ENCODE data around the gene NTMT1. TPM values are rescaled to one million over a fixed set of nuclear protein-coding genes. Genes with fewer than 3 reads are reported as not detected.

The NTMT1 gene
- total and polyA plus RNA-seq, 9 of the 15 experiments (the other 6 are each of a cell fraction or from before 2014, with no cell fraction given): 42.1 to 116 (median 74.7) TPM

GRCh38 chr9:129626625-129627284 is 792 bp downstream of the NTMT1 start:
- intact Hi-C loops (cut with micrococcal nuclease) (no loop called here), in situ Hi-C loops (cut with MboI) (no loop called here)
- H4K20me1 ChIP-seq (replicated peaks; ENCODE audit: control insufficient read depth, insufficient read depth, low read length): peaks cover 46% of the 10 kb centered on the region
- under 1% methylated on average over 20 of the region's 20 CpGs for WGBS (ENCODE audit: insufficient coverage, low coverage, missing lambda C conversion rate)
- H3K9me1 ChIP-seq (ENCODE audit: control insufficient read depth, insufficient read depth, low read length): no peaks in the 10 kb centered on the region
- ATAC-seq (peak; percentile 25), DNase-seq (ENCODE audit: extremely low read depth in 1 of 4, low spot score in 3 of 4) (no peak), FAIRE-seq (peak; percentile 62)
- peaks cover 36 to 54% of the 10 kb centered on the region in 2 experiments for H3K4me1 ChIP-seq (replicated peaks in 1 of 2; ENCODE audit: control insufficient read depth in 2 of 2, insufficient read depth in 2 of 2, low read length in 2 of 2)
- H3K9me3 ChIP-seq (replicated peaks; ENCODE audit: control insufficient read depth, insufficient read depth, low read depth, low read length): no peaks in the 10 kb centered on the region
- H3K36me3 ChIP-seq (ENCODE audit: control insufficient read depth, insufficient read depth, low read length): peaks cover 45% of the 10 kb centered on the region
- CTCF ChIA-PET (ENCODE audit: low intra/inter-chr PET ratio): no interaction called here
- peaks cover 58% of the 10 kb centered on the region for H3K79me2 ChIP-seq (ENCODE audit: control insufficient read depth, insufficient read depth, low read length)
- POLR2A ChIA-PET: interaction anchor here (0.5 to 2.4 kb wide), 8 partner anchors 10 to 619 kb away, joined by 3 to 11 read pairs (median 4); no protein-coding TSS in a partner anchor
- H3K4me3 ChIP-seq: peak overlapping the region; percentile 67
- no TSS peak for BruUV-seq (replicated peaks)
- H2AFZ ChIP-seq (ENCODE audit: low read depth, low read length): peak overlapping the region; percentile 82; the same call in 1 of the 2 replicates
- H3K9ac ChIP-seq (ENCODE audit: insufficient read depth in 1 of 2, low read depth in 2 of 2, low read length in 2 of 2): peak overlapping the region; percentile 87 to 94
- H3K4me2 ChIP-seq (ENCODE audit: insufficient read depth, low read length): peak overlapping the region; percentile 94
- no peaks in the 10 kb centered on the region for H3K27me3 ChIP-seq (ENCODE audit: control insufficient read depth in 2 of 2, insufficient read depth in 2 of 2, low read length in 2 of 2)
- H3K27ac ChIP-seq (ENCODE audit: extremely low read depth, low read depth, low read length): peak overlapping the region; percentile 87
- TF ChIP-seq E2F4 (CRISPR knock-in tag; IDR thresholded peaks at IDR 0.05; ENCODE audit: low read depth): no peak
- TF ChIP-seq CHD1 (IDR thresholded peaks at IDR 0.05; ENCODE audit: low read length): peak; percentile 71
- TF ChIP-seq CREM (IDR thresholded peaks at IDR 0.05; ENCODE audit: low read depth): 0 out of 2 replicates have a peak, but pooled peaks have one; percentile 10
- TF ChIP-seq ZNF311 (CRISPR knock-in tag; IDR thresholded peaks at IDR 0.05): no peak
- TF ChIP-seq TOE1 (IDR thresholded peaks at IDR 0.05; ENCODE audit: borderline replicate concordance): no peak
- no peak for TF ChIP-seq TOE1 (CRISPR knock-in tag; IDR thresholded peaks at IDR 0.05; ENCODE audit: borderline replicate concordance, low read depth)
- TF ChIP-seq, protein P1, sequence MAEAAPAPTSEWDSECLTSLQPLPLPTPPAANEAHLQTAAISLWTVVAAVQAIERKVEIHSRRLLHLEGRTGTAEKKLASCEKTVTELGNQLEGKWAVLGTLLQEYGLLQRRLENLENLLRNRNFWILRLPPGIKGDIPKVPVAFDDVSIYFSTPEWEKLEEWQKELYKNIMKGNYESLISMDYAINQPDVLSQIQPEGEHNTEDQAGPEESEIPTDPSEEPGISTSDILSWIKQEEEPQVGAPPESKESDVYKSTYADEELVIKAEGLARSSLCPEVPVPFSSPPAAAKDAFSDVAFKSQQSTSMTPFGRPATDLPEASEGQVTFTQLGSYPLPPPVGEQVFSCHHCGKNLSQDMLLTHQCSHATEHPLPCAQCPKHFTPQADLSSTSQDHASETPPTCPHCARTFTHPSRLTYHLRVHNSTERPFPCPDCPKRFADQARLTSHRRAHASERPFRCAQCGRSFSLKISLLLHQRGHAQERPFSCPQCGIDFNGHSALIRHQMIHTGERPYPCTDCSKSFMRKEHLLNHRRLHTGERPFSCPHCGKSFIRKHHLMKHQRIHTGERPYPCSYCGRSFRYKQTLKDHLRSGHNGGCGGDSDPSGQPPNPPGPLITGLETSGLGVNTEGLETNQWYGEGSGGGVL (CRISPR knock-in tag; IDR thresholded peaks at IDR 0.05): no peak
- peak; percentile 10 to 62; a peak in 2 of 4 replicates for TF ChIP-seq SIN3A (IDR thresholded peaks at IDR 0.05; ENCODE audit: borderline replicate concordance in 2 of 2, control insufficient read depth in 1 of 2, low read depth in 2 of 2, low read length in 2 of 2)
- no peak for TF ChIP-seq DMBX1 (CRISPR knock-in tag; IDR thresholded peaks at IDR 0.05; ENCODE audit: borderline replicate concordance)
- 0 out of 2 replicates have a peak, but pooled peaks have one; percentile 0 for TF ChIP-seq FOSL1 (tag; conservative IDR thresholded peaks at IDR 0.05)
- no peak for TF ChIP-seq ZNF717 (CRISPR knock-in tag; IDR thresholded peaks at IDR 0.05)
- TF ChIP-seq PHB (CRISPR knock-in tag; IDR thresholded peaks at IDR 0.05): no peak
- TF ChIP-seq ZNF57 (CRISPR knock-in tag; IDR thresholded peaks at IDR 0.05): no peak
- peak in 2 of 3 experiments; percentile 31 to 54 for TF ChIP-seq YY1 (IDR thresholded peaks at IDR 0.05; ENCODE audit: borderline replicate concordance in 1 of 3, control insufficient read depth in 1 of 3, extremely low read depth in 1 of 3, insufficient read depth in 3 of 3, insufficient read length in 1 of 3, insufficient replicate concordance in 2 of 3, low read depth in 1 of 3, low read length in 2 of 3)
- TF ChIP-seq ZNF212 (CRISPR knock-in tag; IDR thresholded peaks at IDR 0.05): no peak
- TF ChIP-seq, protein P2, sequence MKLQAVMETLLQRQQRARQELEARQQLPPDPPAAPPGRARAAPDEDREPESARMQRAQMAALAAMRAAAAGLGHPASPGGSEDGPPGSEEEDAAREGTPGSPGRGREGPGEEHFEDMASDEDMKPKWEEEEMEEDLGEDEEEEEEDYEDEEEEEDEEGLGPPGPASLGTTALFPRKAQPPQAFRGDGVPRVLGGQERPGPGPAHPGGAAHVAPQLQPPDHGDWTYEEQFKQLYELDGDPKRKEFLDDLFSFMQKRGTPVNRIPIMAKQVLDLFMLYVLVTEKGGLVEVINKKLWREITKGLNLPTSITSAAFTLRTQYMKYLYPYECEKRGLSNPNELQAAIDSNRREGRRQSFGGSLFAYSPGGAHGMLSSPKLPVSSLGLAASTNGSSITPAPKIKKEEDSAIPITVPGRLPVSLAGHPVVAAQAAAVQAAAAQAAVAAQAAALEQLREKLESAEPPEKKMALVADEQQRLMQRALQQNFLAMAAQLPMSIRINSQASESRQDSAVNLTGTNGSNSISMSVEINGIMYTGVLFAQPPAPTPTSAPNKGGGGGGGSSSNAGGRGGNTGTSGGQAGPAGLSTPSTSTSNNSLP (IDR thresholded peaks at IDR 0.05; ENCODE audit: borderline replicate concordance, low read depth, low read length): no peak
- TF ChIP-seq JUNB (CRISPR knock-in tag; conservative IDR thresholded peaks at IDR 0.05): no peak

Data from K562 (cell line).